Spleen (tissue), 7 donors: ENCODE measurements around the gene AHRR.

ENCODE experiments used
- CTCF ChIP-seq, 11 experiments: fragments of 200-600 bp in 7 of 11; fragments of 450-650 bp in 4 of 11; sonication (generic) in 4 of 11; IDR thresholded peaks in 8 of 11; conservative IDR thresholded peaks in 3 of 11; 1 replicate in 7 of 11; 2 replicates in 4 of 11; pipeline versions ENCODE4 v1.4.0 to v1.8.0; 2016 to 2021; ENCODE audit warnings: antibody characterized with exemption in 11 of 11, inconsistent platforms in 4 of 11, mild to moderate bottlenecking in 1 of 11
- POLR2A ChIP-seq, 3 donors: fragments of 450-650 bp; IDR thresholded peaks; one replicate each; pipeline ENCODE4 v1.5.1; 2017; ENCODE audit warnings: antibody characterized with exemption in 3 of 3, mild to moderate bottlenecking in 1 of 3
- donor health status: DM: no; HTN: no; CAD: no; lungs with moderate emphysema.
- donor health status: DM: no; HTN: no; CAD: no.
- donor health status: DM: no; HTN: no; CAD: no.

- TF ChIP-seq CTCF (IDR thresholded peaks at IDR 0.05 in 8 of 11, conservative IDR thresholded peaks at IDR 0.05 in 3 of 11) (no peak), POLR2A (IDR thresholded peaks at IDR 0.05) (no peak)
These were observed 22.8 kb upstream of the AHRR start for GRCh38 chr5:298737-299125.
